HG03457 (cell line): Measurements from ENCODE around the gene PTPN12.
"Not testable (repeated sequence)": the region's sequence is repeated elsewhere in the genome, so short reads cannot be mapped to it uniquely, and the experiment has no call there.

Source experiments
- ATAC-seq: cut with Tn5 transposase; IDR thresholded peaks from one replicate; pipeline ENCODE4 v1.9.1; 2021; ENCODE audit warnings: moderate number of reproducible peaks; ENCODE audit not compliant: unreplicated experiment

PTPN12 gene

GRCh38 chr7:77575187-77575586 is 38.1 kb downstream of the PTPN12 start:
- no peak for ATAC-seq

GRCh38 chr7:77576856-77577255 is 39.8 kb downstream of the PTPN12 start:
- no peak for ATAC-seq

- ATAC-seq, result no peak
Observed at GRCh38 chr7:77579797-77580196, 42.7 kb downstream of the PTPN12 start.

- no peak for ATAC-seq
Observed at GRCh38 chr7:77580762-77581350, 43.8 kb downstream of the PTPN12 start.

- ATAC-seq, result no peak
Observed at GRCh38 chr7:77587272-77587671, 50.2 kb downstream of the PTPN12 start.

GRCh38 chr7:77600952-77601351 is 63.9 kb downstream of the PTPN12 start:
- ATAC-seq, result no peak

GRCh38 chr7:77606562-77606961 is 69.5 kb downstream of the PTPN12 start:
- no peak for ATAC-seq

- ATAC-seq, result no peak
Observed at GRCh38 chr7:77619314-77619713, 82.2 kb downstream of the PTPN12 start.

- no peak for ATAC-seq
Observed at GRCh38 chr7:77626586-77627308, 89.7 kb downstream of the PTPN12 start.

- ATAC-seq, result no peak
Observed at GRCh38 chr7:77627309-77627676, 90.2 kb downstream of the PTPN12 start.

- ATAC-seq, result no peak
Observed at GRCh38 chr7:77629797-77630196, 92.7 kb downstream of the PTPN12 start.

GRCh38 chr7:77631820-77632219 is 94.7 kb downstream of the PTPN12 start:
- ATAC-seq, result no peak

- no peak for ATAC-seq
Observed at GRCh38 chr7:77644774-77645173, 107.7 kb downstream of the PTPN12 start.

- no peak for ATAC-seq
Observed at GRCh38 chr7:77648742-77649338, 111.7 kb downstream of the PTPN12 start.

- no peak for ATAC-seq
Observed at GRCh38 chr7:77649716-77650349, 112.7 kb downstream of the PTPN12 start.

GRCh38 chr7:77651575-77652162 is 114.6 kb downstream of the PTPN12 start:
- ATAC-seq, result no peak

- not testable (repeated sequence) for ATAC-seq
Observed at GRCh38 chr7:77652826-77653225, 115.7 kb downstream of the PTPN12 start.

GRCh38 chr7:77653572-77653971 is 116.5 kb downstream of the PTPN12 start:
- no peak for ATAC-seq

- no peak for ATAC-seq
Observed at GRCh38 chr7:77655356-77655755, 118.3 kb downstream of the PTPN12 start.

GRCh38 chr7:77655836-77656455 is 118.9 kb downstream of the PTPN12 start:
- ATAC-seq, result no peak
